Loucy (cell line): ENCODE results near the gene PAXIP1.

Source experiments
- CTCF ChIP-seq: fragments of 200-600 bp; sonication (generic); conservative IDR thresholded peaks from 2 replicates; pipeline ENCODE4 v1.5.1; 2014; ENCODE audit warnings: mild to moderate bottlenecking, antibody characterized with exemption, low read length
- EZH2phosphoT487 ChIP-seq: fragments of 200-600 bp; IDR thresholded peaks from 2 replicates; pipeline ENCODE4 v1.6.1; 2018; ENCODE audit warnings: antibody characterized with exemption, mild to moderate bottlenecking, moderate library complexity, borderline replicate concordance

GRCh38 chr7:155038335-155038734 lies 35.4 kb upstream of the PAXIP1 start:
- TF ChIP-seq EZH2phosphoT487, result no peak
- no peak for TF ChIP-seq CTCF
